HG02938 (cell line): ENCODE results near the gene HECTD4.
A peak's percentile ranks its signal among the peaks of the same experiment; 100 is the strongest.
"Not testable (repeated sequence)": the region's sequence is repeated elsewhere in the genome, so short reads cannot be mapped to it uniquely, and the experiment has no call there.

Experiments used
- ATAC-seq: cut with Tn5 transposase; IDR thresholded peaks from one replicate; pipeline ENCODE4 v1.9.1; 2021; ENCODE audit warnings: mild to moderate bottlenecking, moderate library complexity; ENCODE audit not compliant: unreplicated experiment

Gene HECTD4

GRCh38 chr12:112125250-112125999 lies 256.8 kb downstream of the HECTD4 start, which contains the start of gene TRAFD1:
TRAFD1 (plus strand) TSS chr12:112125560; CDS start chr12:112130523, 4,963 bp downstream.
- peak; percentile 94 for ATAC-seq

- no peak for ATAC-seq
Observed at GRCh38 chr12:112124918-112125249, 257.3 kb downstream of the HECTD4 start.

GRCh38 chr12:112122823-112123690 lies 259.2 kb downstream of the HECTD4 start:
- no peak for ATAC-seq

- no peak for ATAC-seq
Observed at GRCh38 chr12:112121780-112122565, 260.3 kb downstream of the HECTD4 start.

GRCh38 chr12:112117685-112118084 lies 264.5 kb downstream of the HECTD4 start:
- ATAC-seq = no peak

GRCh38 chr12:112116232-112117060 lies 265.8 kb downstream of the HECTD4 start:
- no peak for ATAC-seq

GRCh38 chr12:112115259-112116045 lies 266.8 kb downstream of the HECTD4 start:
- no peak for ATAC-seq

GRCh38 chr12:112112409-112113133 lies 269.7 kb downstream of the HECTD4 start:
- no peak for ATAC-seq

- ATAC-seq = no peak
Observed at GRCh38 chr12:112111931-112112330, 270.3 kb downstream of the HECTD4 start.

- not testable (repeated sequence) for ATAC-seq
Observed at GRCh38 chr12:112110787-112111662, 271.2 kb downstream of the HECTD4 start.
